Putamen (tissue), 1 donor: ENCODE data around the gene TUBB3.
"Not testable (repeated sequence)": the region's sequence is repeated elsewhere in the genome, so short reads cannot be mapped to it uniquely, and the experiment has no call there.

ENCODE experiments used
- DNase-seq: peaks from one replicate; pipeline ENCODE4 v3.0.0-alpha.2; 2016; ENCODE audit warnings: low spot score

TUBB3 gene

GRCh38 chr16:89918453-89919347 is 4.4 kb upstream of the TUBB3 start, which contains the start of gene MC1R:
TSS of gene MC1R (plus strand) at chr16:89918862. CDS start at chr16:89919259, 397 bp downstream.
- DNase-seq: no peak

GRCh38 chr16:89919535-89920406 is 3.4 kb upstream of the TUBB3 start:
- DNase-seq: no peak

- DNase-seq: no peak
Measured at GRCh38 chr16:89920723-89921122, 2.4 kb upstream of the TUBB3 start.

GRCh38 chr16:89921131-89921701 is 1.9 kb upstream of the TUBB3 start:
- no peak for DNase-seq

- no peak for DNase-seq
Measured at GRCh38 chr16:89921702-89922476, 1.3 kb upstream of the TUBB3 start.

GRCh38 chr16:89922477-89922883 is 662 bp upstream of the TUBB3 start:
- no peak for DNase-seq

GRCh38 chr16:89923640-89924296 is 626 bp downstream of the TUBB3 start:
- DNase-seq: no peak

- DNase-seq: no peak
Measured at GRCh38 chr16:89924297-89924924, 1.3 kb downstream of the TUBB3 start.

GRCh38 chr16:89924925-89925307 is 1.8 kb downstream of the TUBB3 start:
- DNase-seq: no peak

GRCh38 chr16:89925596-89926079 is 2.5 kb downstream of the TUBB3 start:
- no peak for DNase-seq

GRCh38 chr16:89931305-89931896 is 8.3 kb downstream of the TUBB3 start:
- DNase-seq: no peak

- DNase-seq: no peak
Measured at GRCh38 chr16:89931964-89932363, 8.8 kb downstream of the TUBB3 start.

GRCh38 chr16:89934019-89934418 is 10.9 kb downstream of the TUBB3 start:
- not testable (repeated sequence) for DNase-seq

- no peak for DNase-seq
Measured at GRCh38 chr16:89934611-89935553, 11.7 kb downstream of the TUBB3 start.

GRCh38 chr16:89935620-89936019 is 12.5 kb downstream of the TUBB3 start:
- DNase-seq: not testable (repeated sequence)

GRCh38 chr16:89936034-89936433 is 12.9 kb downstream of the TUBB3 start:
- DNase-seq: no peak

GRCh38 chr16:89936508-89936907 is 13.4 kb downstream of the TUBB3 start:
- no peak for DNase-seq

GRCh38 chr16:89936981-89937380 is 13.8 kb downstream of the TUBB3 start:
- DNase-seq: no peak
